Heart left ventricle (tissue), 16 donors: ENCODE results near the gene ALAS1. TPM values are rescaled to one million over a fixed set of nuclear protein-coding genes. Genes with fewer than 3 reads are reported as not detected.

Experiments
- ATAC-seq, 4 donors: fragments of 200-7000 bp; cut with Tn5 transposase; one replicate each; pipeline ENCODE4 v1.9.1; 2020 to 2022; ENCODE audit warnings: moderate library complexity in 4 of 4, mild to moderate bottlenecking in 3 of 4, moderate number of reproducible peaks in 1 of 4
- DNase-seq, 5 donors: peaks; one replicate each; pipeline ENCODE4 v3.0.0-alpha.2; 2020
- H3K27ac ChIP-seq, 12 donors: fragments of 200-600 bp; sonication (generic) in 4 of 12; one replicate each; pipeline versions ENCODE4 v1.5.0 to v1.8.0; 2016 to 2022; ENCODE audit warnings: mild to moderate bottlenecking in 2 of 12
- H3K27me3 ChIP-seq, 9 donors: fragments of 200-600 bp; sonication (generic) in 2 of 9; one replicate each; pipeline versions ENCODE4 v1.5.1 to v1.8.0; 2016 to 2022; ENCODE audit warnings: mild to moderate bottlenecking in 3 of 9
- H3K36me3 ChIP-seq, 9 donors: fragments of 200-600 bp; sonication (generic) in 2 of 9; one replicate each; pipeline versions ENCODE4 v1.5.0 to v1.8.0; 2018 to 2022; ENCODE audit warnings: mild to moderate bottlenecking in 2 of 9
- H3K4me1 ChIP-seq, 12 donors: fragments of 200-600 bp; sonication (generic) in 4 of 12; one replicate each; pipeline versions ENCODE4 v1.5.0 to v1.8.0; 2016 to 2022; ENCODE audit warnings: mild to moderate bottlenecking in 3 of 12
- H3K4me3 ChIP-seq, 12 donors: fragments of 200-600 bp; sonication (generic) in 4 of 12; one replicate each; pipeline versions ENCODE4 v1.5.0 to v1.8.0; 2017 to 2022; ENCODE audit warnings: mild to moderate bottlenecking in 9 of 12, moderate library complexity in 4 of 12
- H3K9me3 ChIP-seq, 12 donors: fragments of 200-600 bp; sonication (generic) in 4 of 12; one replicate each; pipeline versions ENCODE4 v1.5.0 to v1.8.0; 2016 to 2022; ENCODE audit warnings: mild to moderate bottlenecking in 1 of 12
- CTCF ChIP-seq, 12 donors: fragments of 200-600 bp; sonication (generic) in 4 of 12; IDR thresholded peaks; one replicate each; pipeline versions ENCODE4 v1.5.0 to v1.8.0; 2018 to 2022; ENCODE audit warnings: antibody characterized with exemption in 12 of 12, mild to moderate bottlenecking in 5 of 12
- POLR2A ChIP-seq, 2 donors: fragments of 450-650 bp; IDR thresholded peaks; one replicate each; pipeline ENCODE4 v1.6.1; 2017; ENCODE audit warnings: antibody characterized with exemption in 2 of 2, mild to moderate bottlenecking in 2 of 2, moderate library complexity in 2 of 2
- WGBS, 4 donors: extraction: QIAGEN DNeasy Blood & Tissue Kit in 2 of 4; methylation state at CpG; one replicate each; pipeline versions ENCODE4 v1.1.5 to v1.1.7; 2013 to 2018; 5-methylcytosine and 5-hydroxymethylcytosine counted together
- intact Hi-C, 10 donors: fragments of 100-400 bp; cut with DNase I; formaldehyde crosslinking; loops; one replicate each; pipeline versions ENCODE4 v1.11.1 to v1.14.2; 2022
- polyA plus RNA-seq, 2 donors: library from polyadenylated mRNA; stranded (reverse); fragments of 200-250 nt; gene quantifications; one replicate each; pipeline ENCODE4 v1.2.3, GENCODE V29; 2013
- total RNA-seq, 9 donors: library from RNA; depleted of rRNA in 2 of 9; stranded (reverse); fragments of >200 nt in 2 of 9; fragmentation: NEBNext Ultra II Directional in 3 of 9; extraction: Animal tissue kit (Norgen Biotek cat#: 25700) in 3 of 9; gene quantifications; one replicate each; pipeline versions ENCODE4 v1.1.0 to v1.2.4, GENCODE V29; 2016 to 2023
- donor health status: ischemic (EF 13 %, LVEDD 7.1; RV severe dilation, severe dysfunction).
- donor health status: healthy with polysubstance abuse.
- donor health status: DM: no; HTN: yes; CAD: no.
- donor health status: DM: no; HTN: no; CAD: no.
- donor health status: ischemic (EF 25% LVEDD 6.9; RV normal size, moderate dysfunction).
- donor health status: ischemic (EF 25% LVEDD 5.7; RV mildly dilated, moderate dysfunction).
- donor health status: healthy.
- donor health status: DM: yes; HTN: yes; CAD: no.
- donor health status: ischemic (EF 35%, LVEDD 5.7; RV mildly dilated, moderate dysfunction).
- donor health status: nonischemic (EF 11% LVEDD 7.7; RV severe dilation, severe dysfunction).
- donor health status: DM: yes; HTN: yes; CAD: no.
- donor health status: PGD.
- donor health status: ischemic (EF 29% LVEDD 5.4; RV normal size, mild dysfunction).
- donor health status: nonischemic (EF 23%, LVEDD 6.1; RV moderate dilation, normal function).

ALAS1 gene
- total and polyA plus RNA-seq, 11 donors, result 77.9 to 213 (median 132) TPM

- Histone ChIP-seq H3K9me3 (no peaks in the 10 kb centered on the region), H3K4me1 (peaks cover 5 to 39% (median 18%) of the 10 kb centered on the region in 12 donors), H3K27me3 (no peaks in the 10 kb centered on the region), H3K36me3 (peaks cover 0 to 14% (median 11%) of the 10 kb centered on the region in 9 donors), H3K27ac (no peak overlapping the region), H3K4me3 (no peak overlapping the region)
- no peak for ATAC-seq
- TF ChIP-seq POLR2A (IDR thresholded peaks at IDR 0.05), result no peak
- no peak for TF ChIP-seq CTCF (IDR thresholded peaks at IDR 0.05)
- no peak for DNase-seq
- intact Hi-C loops, result loop anchor here in 6 of 10 donors (5.0 kb wide), 2 partner anchors 114 to 119 kb away; no protein-coding TSS in a partner anchor
- 93 to 96% (median 95%) methylated on average over 29 to 32 of the region's 32 CpGs for WGBS, 4 donors
Observed at GRCh38 chr3:52223449-52224408, 25.8 kb downstream of the ALAS1 start.

- peak in 1 of 5 donors; percentile 7 for DNase-seq
- H3K4me1 ChIP-seq, result peaks cover 0 to 23% (median 4%) of the 10 kb centered on the region in 12 donors
- intact Hi-C loops, result no loop called here
- no peak for ATAC-seq
- no peaks in the 10 kb centered on the region for H3K27me3 ChIP-seq
- peaks cover 0 to 33% (median 30%) of the 10 kb centered on the region in 9 donors for H3K36me3 ChIP-seq
- no peaks in the 10 kb centered on the region for H3K9me3 ChIP-seq
- H3K4me3 ChIP-seq, result no peak within 1 kb of the TSS
- H3K27ac ChIP-seq, result no peak within 1 kb of the TSS
- TF ChIP-seq POLR2A (IDR thresholded peaks at IDR 0.05), result no peak
- TF ChIP-seq CTCF (IDR thresholded peaks at IDR 0.05), result no peak
- WGBS, 4 donors, result 69 to 85% (median 75%) methylated on average over 8 to 9 of the region's 9 CpGs
Observed at GRCh38 chr3:52225452-52226228, 27.7 kb downstream of the ALAS1 start, which contains the start of gene TLR9. TLR9 (minus strand) TSS chr3:52225645; CDS start chr3:52225529, 116 bp downstream.

- TF ChIP-seq POLR2A (IDR thresholded peaks at IDR 0.05) (no peak), CTCF (IDR thresholded peaks at IDR 0.05) (no peak)
- WGBS, 4 donors, result 83 to 94% (median 90%) methylated on average over 2 to 5 of the region's 5 CpGs
- H3K4me1 ChIP-seq, result peaks cover 0 to 16% (median 1%) of the 10 kb centered on the region in 12 donors
- H3K4me3 ChIP-seq, result no peak overlapping the region
- H3K9me3 ChIP-seq, result no peaks in the 10 kb centered on the region
- no peaks in the 10 kb centered on the region for H3K27me3 ChIP-seq
- DNase-seq, result no peak
- intact Hi-C loops, result no loop called here
- H3K36me3 ChIP-seq, result peaks cover 0 to 40% (median 36%) of the 10 kb centered on the region in 9 donors
- no peak overlapping the region for H3K27ac ChIP-seq
- no peak for ATAC-seq
Observed at GRCh38 chr3:52226229-52226817, 28.4 kb downstream of the ALAS1 start.
